Hepatocyte (in vitro differentiated cells): ENCODE measurements around the gene PTPRD.

ENCODE experiments used
- CTCF ChIP-seq: fragments of 200-600 bp; sonication (generic); IDR thresholded peaks from 2 replicates; pipeline ENCODE4 v1.5.1; 2016; ENCODE audit warnings: antibody characterized with exemption, mild to moderate bottlenecking; ENCODE audit not compliant: poor library complexity
- EZH2 ChIP-seq: fragments of 200-600 bp; sonication (generic); IDR thresholded peaks from 2 replicates; pipeline ENCODE4 v1.6.1; 2016; ENCODE audit warnings: antibody characterized with exemption, mild to moderate bottlenecking, borderline replicate concordance
- EZH2phosphoT487 ChIP-seq: fragments of 200-600 bp; sonication (generic); IDR thresholded peaks from one replicate; pipeline ENCODE4 v1.6.1; 2018; ENCODE audit warnings: antibody characterized with exemption, mild to moderate bottlenecking, low read depth, moderate library complexity; ENCODE audit not compliant: unreplicated experiment, severe bottlenecking

GRCh38 chr9:10548348-10548747 is 64.5 kb downstream of the PTPRD start:
- no peak for TF ChIP-seq CTCF
- TF ChIP-seq EZH2phosphoT487, result no peak
- no peak for TF ChIP-seq EZH2
